Stromal cell of bone marrow (primary cell): ENCODE measurements around the gene ETV3.

Experiments used
- DNase-seq: peaks from one replicate; pipeline ENCODE4 v3.0.0-alpha.2; 2012; ENCODE audit warnings: low read depth

The ETV3 gene

GRCh38 chr1:157161901-157162300 lies 23.7 kb upstream of the ETV3 start:
- no peak for DNase-seq

DNA sequence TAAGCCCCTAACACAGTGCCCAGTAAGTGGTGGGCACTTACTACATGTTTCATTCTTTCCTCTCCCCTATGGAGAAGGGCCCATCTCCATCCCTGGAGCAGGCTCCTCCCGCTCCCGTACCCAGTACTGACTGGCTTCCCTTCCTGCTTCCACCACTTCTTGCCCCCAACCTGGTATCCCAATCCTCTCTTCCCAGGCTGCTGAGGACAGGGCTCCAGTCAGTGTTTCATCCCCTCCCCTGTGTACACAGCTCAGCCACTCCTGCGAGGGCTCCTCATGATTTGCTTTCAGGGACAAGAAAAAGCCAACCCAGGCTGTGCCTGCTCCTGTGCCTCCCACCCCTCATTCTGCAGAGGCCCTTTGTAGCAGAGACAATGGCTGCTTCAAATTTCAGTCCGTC lies 20.8 kb upstream of the ETV3 start:
- no peak for DNase-seq

DNA sequence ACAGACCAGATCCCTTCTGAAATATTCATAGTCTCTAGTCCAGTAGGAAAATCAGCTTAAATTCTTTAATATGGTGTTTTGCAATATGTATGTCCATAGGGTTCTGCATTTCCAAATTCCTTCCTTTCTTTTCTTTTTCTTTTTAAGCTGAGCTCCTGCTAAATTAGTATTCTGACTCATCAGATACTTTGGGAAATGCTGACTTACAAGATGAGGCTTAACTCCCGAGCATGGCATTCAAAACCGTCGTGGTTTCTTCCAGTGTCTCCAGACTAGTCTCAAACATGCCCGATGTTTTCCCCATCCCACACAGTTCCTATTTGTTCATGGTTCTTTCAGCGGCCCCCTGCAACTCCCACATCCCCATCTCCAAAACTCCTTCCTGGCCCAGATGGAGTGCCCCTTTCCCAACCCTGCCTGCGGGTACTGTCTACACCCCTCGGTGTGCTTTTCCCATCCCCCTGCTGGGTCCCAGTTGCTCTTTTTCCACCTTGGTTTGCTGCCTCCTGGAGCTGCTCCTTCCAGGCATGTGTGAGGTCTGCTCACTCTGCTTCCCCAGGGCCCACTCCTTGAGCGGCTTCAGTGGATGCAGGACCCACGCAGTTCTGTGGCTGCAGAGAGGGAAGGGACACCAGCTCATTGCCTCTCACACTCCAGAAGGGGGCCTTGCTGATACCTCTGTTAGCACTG lies 19.5 kb upstream of the ETV3 start:
- no peak for DNase-seq

GRCh38 chr1:157156058-157156541 lies 17.9 kb upstream of the ETV3 start:
- no peak for DNase-seq

DNA sequence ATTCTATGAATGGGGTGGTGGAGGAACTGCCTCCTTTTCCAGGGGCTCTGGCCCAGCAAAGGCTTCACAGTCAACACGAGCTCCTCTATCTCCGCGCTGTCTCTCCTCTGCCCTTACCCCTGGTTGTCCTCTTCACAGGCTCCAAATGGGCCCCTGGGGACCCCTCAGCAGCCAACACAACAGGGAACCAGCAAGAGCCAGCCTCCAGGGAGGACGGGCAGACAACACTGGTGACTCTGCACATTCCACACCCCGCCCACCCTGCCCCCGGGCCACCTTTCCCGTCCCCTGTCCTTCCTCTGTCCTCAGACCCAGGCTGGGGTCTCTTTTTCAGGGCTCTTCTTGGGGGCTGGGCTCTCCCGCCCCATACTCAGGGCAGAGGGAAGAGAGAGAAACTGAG lies 17.5 kb upstream of the ETV3 start:
- DNase-seq, result no peak

DNA sequence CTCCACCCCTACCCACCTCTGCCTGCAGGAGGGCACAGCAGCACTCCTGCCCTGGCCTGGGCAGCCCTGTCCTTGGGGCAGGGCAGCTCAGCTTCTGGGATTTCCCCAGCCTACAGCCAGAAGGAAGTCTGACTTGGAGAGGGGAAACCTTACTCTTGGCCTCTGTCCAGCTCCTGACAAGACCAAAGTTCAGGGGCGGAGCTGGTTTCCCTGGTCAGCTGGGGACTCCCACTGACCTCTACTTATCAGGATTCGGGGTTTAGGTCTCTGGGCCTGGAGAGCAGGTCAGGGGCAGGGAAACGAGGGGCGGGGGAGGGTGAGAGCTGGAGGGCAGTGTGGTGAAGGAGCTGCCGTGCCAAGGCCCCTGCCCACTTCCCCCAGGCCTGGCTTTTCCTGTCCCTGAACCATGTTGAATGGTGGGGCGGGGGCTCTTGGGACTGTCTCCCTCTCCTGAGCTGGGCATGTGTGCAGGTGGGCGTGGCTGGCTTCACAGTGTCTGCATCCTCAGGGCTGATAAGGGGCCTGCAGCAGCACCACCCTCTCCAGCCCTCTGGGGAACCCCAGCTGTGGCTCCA lies 16.8 kb upstream of the ETV3 start:
- no peak for DNase-seq

DNA sequence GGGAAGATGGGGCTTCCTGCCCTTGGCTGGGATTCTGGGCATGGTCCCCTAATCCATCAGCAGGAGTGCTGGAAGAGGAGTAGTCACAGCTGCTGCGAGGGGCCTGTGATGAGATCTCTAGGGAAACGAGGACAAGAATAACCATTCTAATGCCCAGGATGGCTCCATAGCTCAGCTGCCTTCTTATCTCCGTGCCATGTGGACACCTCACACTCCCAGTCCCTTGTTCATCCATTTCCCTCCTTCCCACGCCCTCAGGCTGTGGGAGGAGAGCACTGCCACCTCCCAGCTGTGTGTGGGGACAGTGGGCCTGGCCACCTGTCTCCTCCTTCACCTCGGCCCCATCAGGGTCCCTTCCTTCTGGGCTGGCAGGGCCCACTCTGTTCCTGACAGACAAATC lies 16.1 kb upstream of the ETV3 start:
- no peak for DNase-seq

GRCh38 chr1:157153746-157154145 lies 15.6 kb upstream of the ETV3 start:
- no peak for DNase-seq

GRCh38 chr1:157152510-157152909 lies 14.3 kb upstream of the ETV3 start:
- no peak for DNase-seq

DNA sequence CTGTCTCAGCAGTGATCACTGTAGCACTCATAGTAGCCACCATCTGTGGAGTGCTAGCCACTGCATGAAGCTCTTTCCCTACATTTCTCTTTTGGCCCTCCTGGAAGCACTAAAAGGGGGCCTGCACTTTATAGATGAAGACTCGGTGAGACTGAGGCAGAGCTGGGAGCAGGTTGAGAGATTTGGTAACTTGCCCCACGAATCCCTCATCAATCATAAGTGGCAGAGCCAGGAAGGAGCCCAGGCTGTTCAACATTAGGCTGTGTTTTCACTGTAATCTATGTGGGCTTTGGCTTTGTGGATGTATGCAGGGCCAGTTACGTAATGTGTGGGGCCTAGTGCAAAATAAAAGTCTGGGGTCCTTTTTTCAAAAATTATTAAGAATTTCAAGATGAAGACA lies 13.3 kb upstream of the ETV3 start:
- DNase-seq, result no peak

- DNase-seq, result no peak
Observed at GRCh38 chr1:157151073-157151472, 12.9 kb upstream of the ETV3 start.

DNA sequence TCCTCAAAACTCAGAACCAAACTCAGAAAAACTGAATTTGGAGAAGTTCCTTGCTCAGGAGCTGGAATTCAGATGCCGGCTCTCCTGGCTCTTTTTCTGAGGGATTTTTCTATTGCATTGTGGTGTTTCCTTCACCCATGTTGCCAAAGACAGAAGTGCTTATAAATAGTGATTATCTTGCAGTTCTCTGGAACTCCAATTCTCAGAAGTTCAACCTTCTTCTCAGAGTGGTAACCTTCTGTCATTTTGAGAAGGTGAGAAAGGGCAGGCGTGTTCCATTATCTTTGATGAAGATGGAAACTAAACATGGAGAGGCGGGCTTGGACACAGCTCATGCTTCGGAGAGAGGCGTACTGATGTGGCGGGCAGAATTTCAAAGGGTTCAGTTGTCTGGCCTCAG lies 12.4 kb upstream of the ETV3 start:
- no peak for DNase-seq

DNA sequence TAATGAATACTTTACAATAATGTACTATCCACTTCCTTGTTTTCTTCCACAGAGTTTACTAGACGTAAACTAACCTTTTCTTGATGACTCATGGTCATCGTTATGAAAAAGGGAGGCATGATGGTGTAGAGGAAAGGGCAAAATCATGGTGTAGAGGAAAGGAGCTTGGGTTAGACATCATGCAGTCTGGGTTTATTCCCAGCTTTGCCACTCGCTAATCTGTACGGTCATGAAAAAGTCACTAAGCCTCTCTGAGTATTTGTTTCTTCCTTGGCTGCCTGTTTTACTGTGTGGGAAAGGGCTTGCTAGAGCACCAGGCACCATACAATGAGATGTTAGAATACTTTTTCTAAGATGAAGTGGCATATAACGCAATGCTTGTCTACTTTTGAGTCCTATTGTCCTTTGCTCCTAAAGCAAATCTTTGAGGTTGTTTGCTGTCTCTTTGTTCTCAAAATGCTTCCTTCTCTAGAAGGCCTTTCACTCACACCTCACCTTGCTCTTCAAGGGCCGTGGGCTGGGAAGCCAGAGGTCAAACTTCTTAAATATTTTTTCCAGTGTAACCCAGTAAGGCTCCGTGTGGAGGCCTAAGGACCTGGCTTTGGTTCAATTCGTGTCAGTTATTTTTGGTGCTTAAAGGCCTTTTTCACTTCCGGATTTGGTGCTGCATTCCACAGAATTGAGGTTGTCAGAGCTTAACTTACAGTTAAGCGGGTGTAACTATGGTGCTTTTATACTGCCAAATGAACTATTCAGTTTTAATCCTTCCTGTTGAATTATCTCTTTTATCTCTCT lies 9.9 kb upstream of the ETV3 start:
- DNase-seq, result no peak

- DNase-seq, result no peak
Observed at GRCh38 chr1:157147037-157147436, 8.8 kb upstream of the ETV3 start.

DNA sequence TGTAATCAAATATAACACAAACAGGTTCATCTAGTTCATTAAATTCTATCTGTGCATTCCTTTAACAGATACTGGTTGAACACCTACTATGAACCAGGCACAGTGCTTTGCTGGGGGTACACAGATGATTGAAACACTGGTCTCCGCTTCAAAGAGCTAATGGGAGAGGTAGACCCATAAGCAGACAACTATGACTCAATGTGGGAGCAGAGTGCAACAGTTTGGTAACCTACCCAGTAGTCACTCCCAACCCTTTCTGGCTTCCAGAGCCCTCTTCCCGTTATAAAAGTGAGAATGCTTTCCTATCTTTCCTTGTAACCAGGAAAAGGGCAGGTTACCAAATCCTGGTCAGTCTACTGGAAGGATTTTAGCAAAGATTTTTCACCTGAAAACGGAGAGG lies 8.0 kb upstream of the ETV3 start:
- DNase-seq, result no peak

- no peak for DNase-seq
Observed at GRCh38 chr1:157145076-157145475, 6.9 kb upstream of the ETV3 start.

GRCh38 chr1:157144509-157144908 lies 6.3 kb upstream of the ETV3 start:
- DNase-seq, result no peak

GRCh38 chr1:157142765-157143423 lies 4.7 kb upstream of the ETV3 start:
- DNase-seq, result no peak

DNA sequence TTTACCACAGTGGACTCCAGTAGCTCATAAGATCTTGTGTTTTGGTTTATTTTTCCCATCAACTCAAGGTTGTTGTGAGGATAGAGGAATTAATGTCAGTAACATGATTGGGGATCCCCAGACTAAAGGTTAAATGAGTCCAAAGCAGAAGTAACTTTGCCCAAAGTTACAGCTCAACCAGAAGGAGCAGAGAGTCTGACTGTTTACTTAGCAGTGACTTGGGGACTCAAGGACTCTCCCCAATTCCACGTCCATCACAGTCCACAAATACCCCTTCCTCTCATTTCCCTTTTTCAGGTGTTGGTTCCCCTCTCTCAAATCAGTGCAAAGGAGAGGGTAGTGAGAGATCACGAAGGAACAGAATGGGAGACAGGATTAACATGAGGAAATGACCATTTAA lies 4.0 kb upstream of the ETV3 start:
- DNase-seq, result no peak

DNA sequence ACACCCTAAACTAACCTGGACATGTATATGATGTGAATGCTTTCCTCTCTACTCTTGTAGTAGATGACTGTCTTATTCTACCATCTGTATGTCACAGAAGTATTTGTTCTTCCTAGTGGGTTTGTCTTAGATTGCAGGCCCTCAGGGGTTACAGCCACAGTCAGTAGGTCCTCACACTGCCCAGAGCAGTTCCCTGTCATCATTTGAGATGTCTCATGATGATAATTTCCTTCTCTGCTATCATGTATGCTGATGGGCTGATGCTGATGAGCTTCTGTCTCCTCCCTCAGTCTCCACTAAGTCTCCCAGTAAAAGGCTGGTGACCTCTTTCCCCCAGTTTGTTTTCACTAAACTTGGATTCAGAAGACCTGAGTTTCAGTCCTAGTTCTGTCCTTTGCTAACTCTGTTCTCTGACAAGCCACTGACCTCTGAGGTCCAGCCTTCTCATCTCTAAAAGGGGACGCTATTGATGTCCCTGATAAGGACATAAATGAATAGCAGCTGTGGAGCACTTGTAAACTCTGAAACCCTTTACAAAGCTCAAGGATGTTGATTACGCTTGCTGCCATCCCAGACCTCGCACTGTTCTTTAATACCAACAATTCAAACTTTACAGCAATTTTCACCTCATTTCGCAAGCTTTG lies 3.1 kb upstream of the ETV3 start:
- DNase-seq, result no peak

- DNase-seq, result no peak
Observed at GRCh38 chr1:157140063-157140588, 1.9 kb upstream of the ETV3 start.
